ENCODE measurements around the gene SYNDIG1.

The SYNDIG1 gene

GRCh38 chr20:24640686-24641085 lies 171.3 kb downstream of the SYNDIG1 start:
- no peak for DNase-seq

- no peak for DNase-seq
Observed at GRCh38 chr20:24643731-24644626, 174.6 kb downstream of the SYNDIG1 start.

- no peak for DNase-seq
Observed at GRCh38 chr20:24646321-24646720, 176.9 kb downstream of the SYNDIG1 start.

- DNase-seq, result no peak
Observed at GRCh38 chr20:24647713-24648112, 178.3 kb downstream of the SYNDIG1 start.

DNA sequence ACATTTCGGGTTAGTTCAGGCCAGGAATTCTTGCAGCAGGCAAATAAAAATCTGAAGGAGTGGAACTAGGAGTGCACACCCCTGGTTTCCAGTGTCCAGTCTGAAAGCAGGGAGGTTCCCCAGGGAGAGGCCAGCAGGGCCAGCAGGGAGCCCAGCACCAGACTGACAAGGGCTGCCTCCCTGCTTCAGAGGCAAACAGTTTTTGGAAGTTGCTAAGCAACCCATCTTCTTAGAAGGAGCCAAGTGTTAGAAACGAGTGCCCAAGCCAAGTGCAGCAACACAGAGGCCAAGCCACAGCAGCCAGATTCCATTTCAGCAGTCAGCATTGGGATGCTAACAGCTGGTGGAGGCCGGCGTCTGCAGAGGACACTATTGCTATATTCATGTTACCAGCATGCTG lies 179.1 kb downstream of the SYNDIG1 start:
- no peak for DNase-seq

DNA sequence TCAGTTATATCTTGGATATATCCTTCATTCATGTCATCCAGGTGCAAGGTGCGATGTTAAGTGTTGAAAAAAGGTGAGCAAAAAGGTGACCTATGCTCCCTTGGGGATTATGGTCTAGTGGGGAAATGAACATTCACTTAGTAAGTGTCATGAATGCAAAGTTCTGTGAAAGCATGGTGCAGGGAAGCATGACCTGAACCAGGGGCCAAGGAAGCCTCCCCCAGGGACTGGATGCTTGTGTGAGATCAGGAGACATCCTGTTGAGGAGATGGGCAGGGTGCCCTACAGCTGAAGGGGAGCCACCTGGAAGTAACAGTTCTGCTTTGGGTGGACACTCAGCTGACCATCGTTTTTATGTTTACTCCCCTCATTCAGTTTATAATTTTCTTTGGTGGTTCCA lies 179.5 kb downstream of the SYNDIG1 start:
- no peak for DNase-seq

DNA sequence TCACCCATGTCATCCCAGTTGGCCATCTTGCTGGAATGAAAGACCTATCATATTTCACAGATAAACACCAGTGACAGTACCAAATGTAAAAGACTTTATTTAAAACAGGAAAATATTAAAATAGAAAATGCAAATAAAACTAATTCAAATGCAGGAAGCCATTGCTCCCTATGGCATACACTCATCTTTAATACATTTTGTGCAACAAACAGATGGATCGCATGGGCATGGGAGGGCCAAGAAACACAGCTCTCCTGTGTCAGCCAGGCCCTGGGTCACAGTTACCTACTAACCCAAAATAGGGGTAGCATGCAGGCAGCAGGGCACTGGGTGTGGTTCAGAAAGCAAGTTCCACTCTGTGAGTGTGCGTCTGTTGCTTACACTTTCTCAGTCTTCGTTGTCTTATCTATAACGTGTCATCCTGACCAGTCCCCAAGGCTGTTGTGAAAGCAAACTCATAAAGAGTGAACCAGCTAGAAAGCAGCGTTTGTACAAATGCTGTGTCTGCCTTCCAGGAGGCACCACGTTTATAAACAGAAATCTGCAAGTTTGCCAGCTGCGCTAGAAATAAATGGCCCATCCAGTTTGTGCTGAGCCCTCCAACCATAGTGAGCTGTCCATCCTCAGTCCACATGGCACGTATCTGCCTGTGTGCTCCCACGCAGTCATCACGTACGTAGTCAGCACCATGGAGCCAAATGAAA lies 180.5 kb downstream of the SYNDIG1 start:
- DNase-seq, result peak; percentile 25

DNA sequence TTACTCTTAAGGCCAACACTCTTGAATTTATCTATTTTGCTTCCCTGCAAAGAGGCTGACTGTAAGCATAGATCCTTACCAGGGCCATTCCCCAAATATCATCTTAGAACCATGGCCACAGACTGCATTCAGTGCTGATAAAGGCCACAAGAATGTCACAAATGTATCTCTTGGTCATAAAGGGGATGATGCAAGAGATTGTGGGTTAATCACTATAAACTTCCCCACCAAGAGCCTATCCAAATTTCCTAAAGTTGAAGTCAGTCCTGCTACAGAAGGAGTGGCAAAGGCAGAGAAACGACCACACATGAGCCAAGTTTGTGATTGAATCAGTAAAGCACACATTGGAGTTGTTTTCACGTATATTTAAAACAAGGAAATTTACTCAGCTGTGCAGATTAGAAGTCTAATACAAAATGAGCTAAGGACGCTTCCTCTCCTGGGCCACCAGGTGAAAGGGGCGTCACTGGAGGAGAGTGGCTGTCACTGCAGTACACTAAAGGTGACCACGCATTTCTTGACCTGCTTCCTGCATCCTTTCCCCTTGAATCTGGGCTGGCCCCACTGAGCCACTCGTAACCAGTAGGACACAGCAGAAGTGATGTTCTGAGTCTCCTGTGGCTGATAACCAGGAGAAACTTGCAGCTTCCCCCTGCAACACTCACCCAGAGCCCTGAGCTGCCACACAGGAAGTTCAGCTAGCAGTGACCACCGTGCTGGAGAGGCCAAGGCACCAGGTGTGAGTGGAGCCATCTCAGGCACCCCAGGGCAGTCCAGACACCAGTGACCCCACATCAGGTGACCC lies 181.9 kb downstream of the SYNDIG1 start:
- DNase-seq, result peak; percentile 94

DNA sequence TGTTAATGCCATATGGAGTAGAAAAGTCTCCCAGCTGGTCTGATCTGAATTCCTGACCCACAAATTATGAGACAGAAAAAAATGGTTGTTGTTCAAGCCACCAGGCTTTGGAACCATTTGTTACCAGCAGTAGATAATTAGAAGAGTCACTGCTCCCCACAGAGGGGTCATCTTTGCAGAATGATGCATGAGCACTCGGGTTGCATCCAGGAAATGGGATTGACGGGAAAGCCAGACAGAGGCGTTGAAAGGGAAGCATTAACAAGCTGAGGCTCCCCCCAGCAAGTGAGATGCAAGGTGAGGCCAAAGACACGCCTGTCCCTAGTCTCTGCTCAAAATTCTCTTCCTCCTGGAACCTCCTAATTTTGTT lies 182.5 kb downstream of the SYNDIG1 start:
- DNase-seq, result no peak

- DNase-seq, result peak; percentile 60
Observed at GRCh38 chr20:24653306-24653705, 183.9 kb downstream of the SYNDIG1 start.

- no peak for DNase-seq
Observed at GRCh38 chr20:24654425-24654824, 185.0 kb downstream of the SYNDIG1 start.

GRCh38 chr20:24656391-24656790 lies 187.0 kb downstream of the SYNDIG1 start:
- no peak for DNase-seq

- peak; percentile 31 for DNase-seq
Observed at GRCh38 chr20:24657196-24657595, 187.8 kb downstream of the SYNDIG1 start.

GRCh38 chr20:24657878-24658620 lies 188.6 kb downstream of the SYNDIG1 start:
- no peak for DNase-seq

- no peak for DNase-seq
Observed at GRCh38 chr20:24658920-24659660, 189.7 kb downstream of the SYNDIG1 start.

DNA sequence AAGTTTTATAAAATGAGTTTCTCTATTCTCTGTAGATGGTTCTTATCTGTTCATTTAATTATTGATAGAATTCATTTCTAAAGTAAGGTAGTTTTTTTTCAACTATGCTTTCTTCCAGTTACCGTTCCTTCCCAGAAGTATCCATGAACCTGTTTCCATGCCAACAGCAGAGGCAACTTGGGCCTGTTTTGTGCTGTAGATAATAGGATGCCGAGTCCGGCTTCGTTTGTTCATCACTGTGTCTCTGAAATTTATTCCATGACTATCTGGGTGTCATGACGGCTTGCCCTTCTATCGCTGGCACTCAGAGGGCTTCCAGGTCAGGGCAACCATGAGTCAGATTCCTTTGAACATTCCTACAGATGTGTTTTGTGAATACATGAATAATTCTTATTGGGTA lies 190.4 kb downstream of the SYNDIG1 start:
- no peak for DNase-seq

DNA sequence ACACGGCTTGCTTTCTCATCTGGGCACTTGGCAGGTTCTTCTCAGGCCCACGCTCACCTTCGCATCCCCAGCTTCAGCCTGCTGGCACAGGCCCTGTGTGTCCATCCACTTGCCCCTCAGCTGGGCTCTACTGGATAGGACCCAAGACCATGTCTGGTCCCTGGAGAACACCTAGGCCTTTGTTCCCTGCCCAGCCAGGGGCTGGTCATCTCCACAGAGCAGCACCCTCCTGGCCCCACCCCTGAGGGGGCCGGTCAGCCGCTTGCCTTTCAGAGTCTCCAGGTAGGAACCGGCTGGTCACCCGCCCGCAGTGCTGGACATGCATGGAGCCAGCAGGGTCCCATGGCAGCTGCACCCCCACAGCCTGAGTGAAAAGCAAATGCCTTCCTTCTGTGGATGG lies 191.2 kb downstream of the SYNDIG1 start:
- no peak for DNase-seq

GRCh38 chr20:24661255-24661654 lies 191.8 kb downstream of the SYNDIG1 start:
- no peak for DNase-seq

- no peak for DNase-seq
Observed at GRCh38 chr20:24662322-24662721, 192.9 kb downstream of the SYNDIG1 start.

DNA sequence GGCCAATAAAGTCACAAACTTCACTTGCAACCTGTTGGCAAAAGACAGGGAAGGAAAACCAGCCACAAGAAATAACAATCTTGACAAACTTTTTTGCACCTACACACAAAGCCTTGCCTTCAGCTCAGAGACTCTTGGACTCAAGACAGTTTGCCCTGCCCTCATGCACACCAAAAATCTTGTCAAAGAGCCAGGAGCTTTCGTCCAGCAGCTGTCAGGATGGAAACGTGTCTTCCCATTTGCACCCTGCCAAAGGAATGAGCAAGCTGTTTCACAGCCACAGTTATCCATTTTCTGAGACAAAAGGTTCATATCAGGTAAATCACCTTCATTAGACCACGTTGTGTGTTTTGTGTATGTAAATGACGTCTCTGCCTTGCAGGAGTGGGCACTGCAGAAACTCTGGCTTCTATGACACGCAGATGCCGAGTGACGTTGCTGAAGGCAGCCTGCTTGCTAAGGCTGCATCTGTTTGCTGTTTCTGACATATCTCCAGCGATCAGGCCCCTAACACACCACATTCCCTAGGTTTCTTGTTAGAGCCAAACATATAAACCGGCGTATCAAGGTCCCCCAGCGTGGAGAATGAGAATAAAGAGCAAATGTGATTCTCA lies 193.4 kb downstream of the SYNDIG1 start:
- no peak for DNase-seq

DNA sequence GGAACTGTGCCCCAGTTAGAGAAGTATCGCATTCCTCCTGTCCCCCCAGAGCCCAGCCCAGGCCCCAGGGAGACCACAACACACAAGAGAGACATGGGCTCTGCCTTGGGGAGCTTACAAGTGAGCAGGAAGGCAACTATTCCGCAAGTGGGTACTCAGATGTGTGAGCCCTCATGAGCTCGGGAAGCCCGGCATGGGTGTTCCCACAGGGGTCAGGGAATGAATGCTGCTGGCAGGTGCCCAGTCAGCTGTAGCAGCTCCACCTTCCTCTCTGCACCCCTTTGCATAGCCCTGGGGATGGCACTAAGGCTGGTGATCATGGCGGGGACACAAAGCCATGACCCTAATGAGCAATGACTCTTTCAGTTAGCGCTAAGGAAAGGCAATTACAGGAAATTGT lies 194.1 kb downstream of the SYNDIG1 start:
- no peak for DNase-seq
